SJCRH30 (cell line): ENCODE measurements around the gene ZFYVE1. TPM values are rescaled to one million over a fixed set of nuclear protein-coding genes. Genes with fewer than 3 reads are reported as not detected.

ENCODE experiments used
- DNase-seq, 2 experiments: peaks; one replicate each; pipeline ENCODE4 v3.0.0-alpha.2; 2015 to 2020
- H3K27ac ChIP-seq: fragments of 250-450 bp; sonication (Bioruptor Pico); 2 replicates; pipeline ENCODE4 v1.5.1; 2020; ENCODE audit warnings: mild to moderate bottlenecking, moderate library complexity
- H3K27me3 ChIP-seq: fragments of 250-450 bp; sonication (Bioruptor Pico); 2 replicates; pipeline ENCODE4 v1.5.1; 2020; ENCODE audit warnings: mild to moderate bottlenecking, moderate library complexity
- H3K36me3 ChIP-seq: fragments of 250-450 bp; sonication (Bioruptor Pico); 2 replicates; pipeline ENCODE4 v1.5.1; 2020; ENCODE audit warnings: mild to moderate bottlenecking, moderate library complexity
- H3K4me1 ChIP-seq: fragments of 250-450 bp; sonication (Bioruptor Pico); 2 replicates; pipeline ENCODE4 v1.5.1; 2020; ENCODE audit warnings: mild to moderate bottlenecking, moderate library complexity
- H3K4me3 ChIP-seq: fragments of 250-450 bp; sonication (Bioruptor Pico); 2 replicates; pipeline ENCODE4 v1.5.1; 2020; ENCODE audit warnings: mild to moderate bottlenecking, moderate library complexity
- H3K9me3 ChIP-seq: fragments of 250-450 bp; sonication (Bioruptor Pico); replicated peaks from 2 replicates; pipeline ENCODE4 v1.5.1; 2020; ENCODE audit warnings: mild to moderate bottlenecking, moderate library complexity
- total RNA-seq: library from RNA; depleted of rRNA; stranded (reverse); fragments of >200 nt; shearing (Covaris generic); gene quantifications from 2 replicates; pipeline ENCODE4 v1.2.3, GENCODE V29; 2014; rRNA removed

Gene ZFYVE1
- total RNA-seq, 1 experiment from 2014 or later, result 7.8 TPM

DNA sequence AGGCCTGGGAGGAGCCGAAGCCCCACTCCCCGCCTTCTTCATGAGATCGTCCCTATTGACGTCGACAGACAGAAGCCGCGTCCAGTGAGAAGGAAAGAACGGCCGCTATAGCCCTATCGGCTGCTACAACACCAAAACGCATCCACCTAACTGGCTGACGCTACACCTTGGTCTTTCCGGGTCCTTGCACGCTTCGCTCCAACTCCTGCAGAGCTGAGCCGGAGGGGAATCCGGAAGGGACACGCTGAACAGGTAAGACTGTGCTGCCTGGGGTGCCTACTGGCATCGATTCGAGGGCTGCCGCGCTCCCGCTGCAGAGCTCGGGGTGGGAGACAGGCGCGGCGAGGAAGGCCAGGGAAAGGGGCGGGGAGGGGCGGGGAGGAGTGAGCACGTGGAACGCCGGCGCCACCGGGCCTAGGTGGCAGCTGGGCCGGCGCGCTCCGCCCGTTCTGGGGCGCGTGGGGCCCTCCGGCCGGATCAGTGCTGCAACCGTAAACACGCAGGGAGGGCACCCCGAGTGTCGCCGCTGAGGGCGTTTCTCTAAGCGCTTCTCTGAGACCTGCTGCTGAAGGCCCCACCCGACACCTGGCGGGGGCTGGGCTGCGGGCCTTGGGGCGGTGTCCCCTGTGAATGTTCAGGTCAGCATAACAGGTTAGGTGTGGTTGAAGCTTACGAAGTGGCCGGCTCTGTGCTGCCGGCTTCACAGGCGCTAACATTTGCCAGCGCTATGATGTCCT lies 100.4 kb downstream of the ZFYVE1 start, which contains the start of gene DCAF4:
Gene DCAF4 (plus strand): TSS at position 173 of the 737 bp plus-strand sequence. CDS start 11,515 bp downstream, outside the sequence.
- peak within 1 kb of the TSS; percentile 60 for H3K27ac ChIP-seq
- no peaks in the 10 kb centered on the region for H3K27me3 ChIP-seq
- H3K4me1 ChIP-seq, result no peaks in the 10 kb centered on the region
- no peaks in the 10 kb centered on the region for H3K9me3 ChIP-seq
- no peaks in the 10 kb centered on the region for H3K36me3 ChIP-seq
- peak; percentile 98 for DNase-seq
- H3K4me3 ChIP-seq, result peak within 1 kb of the TSS; percentile 82

DNA sequence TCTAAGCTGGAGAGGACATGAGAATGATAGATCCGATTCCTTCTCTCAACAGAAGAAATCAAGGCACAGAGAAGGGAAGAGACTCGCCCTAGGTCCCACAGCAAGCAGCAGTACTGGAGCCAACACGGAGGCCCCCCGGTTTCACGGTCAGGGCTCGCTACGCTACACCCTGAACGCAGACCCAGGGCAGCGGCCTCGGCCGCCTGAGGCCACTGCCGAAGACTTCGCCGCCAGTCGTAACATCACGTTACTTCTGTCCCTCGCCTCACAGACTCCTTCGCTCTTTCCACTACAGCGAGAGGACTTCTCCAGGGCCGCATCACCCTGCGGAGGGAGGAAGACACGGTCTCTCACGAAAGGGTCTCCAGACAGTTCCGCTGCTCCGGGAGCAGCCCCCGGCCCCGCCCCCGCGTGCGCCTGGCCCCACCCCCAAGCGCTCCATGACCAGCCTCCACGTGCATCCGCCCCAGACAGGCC lies 101.1 kb downstream of the ZFYVE1 start:
- H3K27ac ChIP-seq, result no peak overlapping the region
- no peak for DNase-seq

DNA sequence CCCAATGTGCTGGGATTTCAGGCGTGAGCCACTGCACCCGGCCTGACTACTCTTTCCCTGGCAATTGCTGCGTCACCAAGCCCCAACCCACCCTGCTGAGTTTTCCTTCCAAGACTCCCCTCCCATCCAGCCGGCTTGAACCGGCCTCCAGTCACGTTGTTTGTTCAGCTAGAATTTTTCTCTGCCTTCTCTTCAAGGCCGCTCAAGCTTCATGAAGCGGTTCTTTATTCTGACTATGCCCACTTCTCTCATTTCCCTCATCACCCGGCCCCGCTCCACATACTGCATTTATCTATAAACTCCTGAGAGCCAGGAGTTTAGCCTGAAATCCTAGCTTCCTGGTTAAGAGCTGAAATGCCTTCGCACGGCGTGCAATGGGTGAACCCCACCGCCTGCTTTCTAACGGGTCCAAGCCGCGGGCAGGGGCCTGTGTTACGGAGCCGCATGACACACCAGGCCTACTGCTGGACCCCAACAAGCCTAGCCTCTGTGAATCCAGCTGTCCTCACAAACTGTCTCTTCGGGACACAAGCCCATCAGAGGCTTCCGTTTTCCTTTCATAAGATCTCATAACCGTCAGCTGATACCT lies 101.6 kb downstream of the ZFYVE1 start:
- H3K36me3 ChIP-seq, result no peaks in the 10 kb centered on the region

More for the DNA sequence above, 101.1 kb downstream of the ZFYVE1 start:
- Histone ChIP-seq H3K36me3 (no peaks in the 10 kb centered on the region), H3K4me3 (peak overlapping the region; percentile 82), H3K9me3 (no peaks in the 10 kb centered on the region), H3K27me3 (no peaks in the 10 kb centered on the region), H3K4me1 (no peaks in the 10 kb centered on the region)

DNA sequence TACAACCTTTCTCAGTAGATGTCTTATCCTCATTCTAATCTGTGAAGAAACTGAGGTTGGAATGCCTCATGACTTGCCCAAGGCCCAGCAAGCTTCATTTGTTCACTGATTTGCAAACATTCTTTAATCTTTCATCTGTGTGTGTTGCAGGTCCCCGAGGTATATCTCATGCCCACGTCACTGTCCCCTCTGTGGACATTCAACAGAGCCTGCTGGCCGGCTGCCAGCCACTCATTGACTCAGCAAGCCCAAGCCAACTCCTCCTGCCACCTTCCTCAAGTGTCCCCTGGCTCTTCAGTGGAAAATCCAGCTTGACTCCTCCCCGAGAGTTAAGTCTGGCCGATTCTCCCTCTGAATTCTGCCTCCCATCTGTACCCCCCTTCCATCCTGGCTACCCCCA lies 102.6 kb downstream of the ZFYVE1 start:
- no peak overlapping the region for H3K4me3 ChIP-seq
- no peaks in the 10 kb centered on the region for H3K36me3 ChIP-seq
- H3K27me3 ChIP-seq, result no peaks in the 10 kb centered on the region
- H3K27ac ChIP-seq, result no peak overlapping the region
- H3K4me1 ChIP-seq, result no peaks in the 10 kb centered on the region
- peak in 1 of 2 experiments; percentile 35 for DNase-seq
- H3K9me3 ChIP-seq, result no peaks in the 10 kb centered on the region

More for the DNA sequence above, 101.6 kb downstream of the ZFYVE1 start:
- no peaks in the 10 kb centered on the region for H3K27me3 ChIP-seq
- no peak for DNase-seq
- no peak overlapping the region for H3K27ac ChIP-seq
- no peaks in the 10 kb centered on the region for H3K4me1 ChIP-seq
- no peaks in the 10 kb centered on the region for H3K9me3 ChIP-seq
- peak overlapping the region; percentile 82 for H3K4me3 ChIP-seq

DNA sequence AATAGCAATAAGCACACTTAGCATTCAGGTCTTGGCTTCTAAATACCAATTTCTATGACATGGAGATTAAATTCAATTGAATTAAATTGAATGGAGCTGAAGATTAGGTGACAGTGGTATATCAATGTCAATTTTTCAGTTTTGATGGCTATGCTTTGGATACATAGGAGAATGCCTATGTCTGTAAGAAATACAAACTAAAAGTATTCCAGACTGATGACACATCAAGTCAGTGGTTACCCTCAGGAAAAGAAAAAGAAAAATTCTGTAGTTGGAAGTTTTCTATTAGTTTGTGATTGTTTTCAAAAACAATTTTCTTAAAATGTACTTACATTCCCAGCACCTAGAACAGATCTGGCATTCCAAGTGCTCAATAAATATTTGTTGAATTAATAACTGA lies 105.5 kb downstream of the ZFYVE1 start:
- no peak for DNase-seq
- no peak overlapping the region for H3K27ac ChIP-seq
- no peaks in the 10 kb centered on the region for H3K4me1 ChIP-seq
- no peaks in the 10 kb centered on the region for H3K36me3 ChIP-seq
- no peak overlapping the region for H3K4me3 ChIP-seq
- no peaks in the 10 kb centered on the region for H3K27me3 ChIP-seq
- no peaks in the 10 kb centered on the region for H3K9me3 ChIP-seq

DNA sequence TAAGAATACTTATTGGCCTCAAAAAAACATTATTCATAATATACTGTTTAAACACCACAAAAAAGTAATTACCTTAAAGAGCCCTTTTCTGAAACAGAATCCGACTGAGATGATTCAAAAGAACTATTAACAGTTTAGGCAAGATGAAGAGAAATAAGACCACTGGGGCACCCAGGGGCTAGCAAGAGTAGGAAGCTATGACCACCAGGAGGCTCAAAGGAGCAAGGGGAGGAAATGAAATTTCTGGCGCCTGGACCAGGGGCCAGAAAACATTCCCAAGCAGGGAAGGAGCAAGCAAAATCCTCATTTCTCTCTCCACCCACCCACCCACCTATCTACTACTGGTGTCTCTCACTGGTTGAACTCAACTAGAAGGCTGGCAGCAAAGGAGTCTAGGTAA lies 106.9 kb downstream of the ZFYVE1 start:
- no peaks in the 10 kb centered on the region for H3K36me3 ChIP-seq
- H3K27ac ChIP-seq, result no peak overlapping the region
- no peaks in the 10 kb centered on the region for H3K4me1 ChIP-seq
- H3K4me3 ChIP-seq, result no peak overlapping the region
- no peaks in the 10 kb centered on the region for H3K27me3 ChIP-seq
- DNase-seq, result no peak
- no peaks in the 10 kb centered on the region for H3K9me3 ChIP-seq

Other genes starting within 250 kb of the ZFYVE1 start
- 0.25 and 0.79 TPM in 2 replicates for gene DPF3, start 133.0 kb downstream of the ZFYVE1 start, total RNA-seq
- 16.1 and 17.0 TPM in 2 replicates for gene DCAF4, start 100.6 kb downstream of the ZFYVE1 start, total RNA-seq
- gene RBM25, start 31.4 kb upstream of the ZFYVE1 start, total RNA-seq, result 52.4 and 59.0 TPM in 2 replicates
- 21.8 and 25.7 TPM in 2 replicates for gene PSEN1, start 109.4 kb upstream of the ZFYVE1 start, total RNA-seq
- not detected in 2 replicates for gene PAPLN, start 210.4 kb upstream of the ZFYVE1 start, total RNA-seq